HepG2 (cell line): ENCODE measurements around the gene NARF. TPM values are rescaled to one million over a fixed set of nuclear protein-coding genes. Genes with fewer than 3 reads are reported as not detected.
A peak's percentile ranks its signal among the peaks of the same experiment; 100 is the strongest.

ENCODE experiments used
- BORCS8-MEF2B ChIP-seq: sonication (generic); formaldehyde crosslinking; IDR thresholded peaks from 2 replicates; pipeline ENCODE4 v1.8.0; 2022; ENCODE audit warnings: mild to moderate bottlenecking, missing genetic modification reagents
- CBX1 ChIP-seq: IDR thresholded peaks from one replicate; pipeline ENCODE4 v1.6.1; 2016; ENCODE audit warnings: antibody characterized with exemption, low read depth
- IKZF1 ChIP-seq: fragments of 450-650 bp; IDR thresholded peaks from 2 replicates; pipeline ENCODE4 v1.7.1; 2016
- MED8 ChIP-seq: sonication (generic); formaldehyde crosslinking; IDR thresholded peaks from 2 replicates; pipeline ENCODE4 v1.8.1; 2023; ENCODE audit warnings: mild to moderate bottlenecking, missing genetic modification reagents; ENCODE audit not compliant: insufficient replicate concordance
- NFIC ChIP-seq: IDR thresholded peaks from 2 replicates; pipeline ENCODE4 v1.6.1; 2012; ENCODE audit warnings: mild to moderate bottlenecking, low read length, inconsistent platforms
- PREB ChIP-seq: sonication (generic); formaldehyde crosslinking; IDR thresholded peaks from 2 replicates; pipeline ENCODE4 v1.4.0; 2020; ENCODE audit warnings: missing genetic modification reagents
- SP5 ChIP-seq: IDR thresholded peaks from 2 replicates; pipeline ENCODE4 v1.6.1; 2016; ENCODE audit warnings: low read depth, borderline replicate concordance
- SRSF4 ChIP-seq: fragments of 200-400 bp; formaldehyde crosslinking; IDR thresholded peaks from one replicate; pipeline ENCODE4 v1.6.1; 2018; ENCODE audit warnings: mild to moderate bottlenecking, low read depth, low read length, moderate library complexity; ENCODE audit not compliant: poor library complexity, severe bottlenecking
- ZBTB42 ChIP-seq: sonication (generic); formaldehyde crosslinking; IDR thresholded peaks from 2 replicates; pipeline ENCODE4 v1.5.0; 2020; ENCODE audit warnings: mild to moderate bottlenecking, missing genetic modification reagents
- ZFY ChIP-seq: sonication (generic); formaldehyde crosslinking; IDR thresholded peaks from 2 replicates; pipeline ENCODE4 v1.4.0; 2020; ENCODE audit warnings: missing genetic modification reagents
- ZNF432 ChIP-seq: sonication (generic); formaldehyde crosslinking; IDR thresholded peaks from 2 replicates; pipeline ENCODE4 v1.5.0; 2020; ENCODE audit warnings: missing genetic modification reagents, mild to moderate bottlenecking, borderline replicate concordance
- ZNF530 ChIP-seq: sonication (generic); formaldehyde crosslinking; IDR thresholded peaks from 2 replicates; pipeline ENCODE4 v1.5.0; 2020; ENCODE audit warnings: low read depth, mild to moderate bottlenecking, missing genetic modification reagents
- ZNF549 ChIP-seq: sonication (generic); formaldehyde crosslinking; IDR thresholded peaks from 2 replicates; pipeline ENCODE4 v1.5.0; 2020; ENCODE audit warnings: missing genetic modification reagents
- ZNF576 ChIP-seq: sonication (generic); formaldehyde crosslinking; IDR thresholded peaks from 2 replicates; pipeline ENCODE4 v1.4.0; 2020; ENCODE audit warnings: mild to moderate bottlenecking, missing genetic modification reagents
- ZNF703 ChIP-seq: sonication (generic); formaldehyde crosslinking; IDR thresholded peaks from 2 replicates; pipeline ENCODE4 v1.5.1; 2020; ENCODE audit warnings: missing genetic modification reagents, mild to moderate bottlenecking, moderate library complexity, borderline replicate concordance
- ZNF746 ChIP-seq: sonication (generic); formaldehyde crosslinking; IDR thresholded peaks from 2 replicates; pipeline ENCODE4 v1.8.0; 2022; ENCODE audit warnings: mild to moderate bottlenecking, missing genetic modification reagents
- ZNF891 ChIP-seq: sonication (generic); formaldehyde crosslinking; IDR thresholded peaks from 2 replicates; pipeline ENCODE4 v1.5.0; 2020; ENCODE audit warnings: mild to moderate bottlenecking, missing genetic modification reagents
- polyA plus RNA-seq, 8 experiments: library from polyadenylated mRNA; depleted of rRNA in 3 of 8; stranded (reverse) in 7 of 8; unstranded in 1 of 8; fragments of >200 nt; fragmentation: Illumina TruSeq in 4 of 8; extraction: Trizol in 4 of 8; gene quantifications; 2 replicates each; pipeline versions ENCODE4 v1.2.1 to v1.2.3, GENCODE V29; 2011 to 2016; ENCODE audit warnings: low read depth in 4 of 8, missing spikeins in 1 of 8, mixed read lengths in 1 of 8; ENCODE audit not compliant: insufficient read depth in 1 of 8
- total RNA-seq, 5 experiments: library from RNA; depleted of rRNA; stranded (reverse); fragments of >200 nt; fragmentation: Illumina TruSeq; extraction: Trizol; gene quantifications; 2 replicates each; pipeline ENCODE4 v1.2.3, GENCODE V29; 2016; ENCODE audit warnings: low read depth in 1 of 5
- TF ChIP-seq, protein P1 (sequence below): IDR thresholded peaks from 2 replicates; pipeline ENCODE4 v1.6.1; 2016; ENCODE audit warnings: missing compliant biosample characterization, missing genetic modification reagents, borderline replicate concordance
- TF ChIP-seq, protein P2 (sequence below): sonication (generic); formaldehyde crosslinking; conservative IDR thresholded peaks from 2 replicates; pipeline ENCODE4 v1.4.0; 2020; ENCODE audit warnings: mild to moderate bottlenecking, missing genetic modification reagents, moderate library complexity

Gene NARF
- total and polyA plus RNA-seq, 2 of the 13 experiments (the other 11 are each of a cell fraction or from before 2014, with no cell fraction given): 61.1 to 144 TPM

GRCh38 chr17:82450357-82451106 lies 8.0 kb upstream of the NARF start, which contains the start of gene CYBC1 (continued):
- TF ChIP-seq ZBTB42: no peak
- peak; percentile 92 for TF ChIP-seq ZFY
- TF ChIP-seq ZNF432 (CRISPR knock-in tag): no peak
- TF ChIP-seq ZNF703 (CRISPR knock-in tag): no peak
- TF ChIP-seq ZNF746 (CRISPR knock-in tag): no peak
- no peak for TF ChIP-seq IKZF1
- no peak for TF ChIP-seq NFIC
- no peak for TF ChIP-seq CBX1
- TF ChIP-seq MED8 (CRISPR knock-in tag): peak; percentile 66
- peak; percentile 89 for TF ChIP-seq SP5
- TF ChIP-seq PREB (CRISPR knock-in tag): no peak
- TF ChIP-seq, protein P1, sequence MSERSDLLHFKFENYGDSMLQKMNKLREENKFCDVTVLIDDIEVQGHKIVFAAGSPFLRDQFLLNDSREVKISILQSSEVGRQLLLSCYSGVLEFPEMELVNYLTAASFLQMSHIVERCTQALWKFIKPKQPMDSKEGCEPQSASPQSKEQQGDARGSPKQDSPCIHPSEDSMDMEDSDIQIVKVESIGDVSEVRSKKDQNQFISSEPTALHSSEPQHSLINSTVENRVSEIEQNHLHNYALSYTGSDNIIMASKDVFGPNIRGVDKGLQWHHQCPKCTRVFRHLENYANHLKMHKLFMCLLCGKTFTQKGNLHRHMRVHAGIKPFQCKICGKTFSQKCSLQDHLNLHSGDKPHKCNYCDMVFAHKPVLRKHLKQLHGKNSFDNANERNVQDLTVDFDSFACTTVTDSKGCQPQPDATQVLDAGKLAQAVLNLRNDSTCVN (CRISPR knock-in tag): no peak
- no peak for TF ChIP-seq SRSF4
- TF ChIP-seq BORCS8-MEF2B (CRISPR knock-in tag): peak; percentile 96
- no peak for TF ChIP-seq ZNF549
- TF ChIP-seq ZNF576 (CRISPR knock-in tag): no peak
- TF ChIP-seq, protein P2, sequence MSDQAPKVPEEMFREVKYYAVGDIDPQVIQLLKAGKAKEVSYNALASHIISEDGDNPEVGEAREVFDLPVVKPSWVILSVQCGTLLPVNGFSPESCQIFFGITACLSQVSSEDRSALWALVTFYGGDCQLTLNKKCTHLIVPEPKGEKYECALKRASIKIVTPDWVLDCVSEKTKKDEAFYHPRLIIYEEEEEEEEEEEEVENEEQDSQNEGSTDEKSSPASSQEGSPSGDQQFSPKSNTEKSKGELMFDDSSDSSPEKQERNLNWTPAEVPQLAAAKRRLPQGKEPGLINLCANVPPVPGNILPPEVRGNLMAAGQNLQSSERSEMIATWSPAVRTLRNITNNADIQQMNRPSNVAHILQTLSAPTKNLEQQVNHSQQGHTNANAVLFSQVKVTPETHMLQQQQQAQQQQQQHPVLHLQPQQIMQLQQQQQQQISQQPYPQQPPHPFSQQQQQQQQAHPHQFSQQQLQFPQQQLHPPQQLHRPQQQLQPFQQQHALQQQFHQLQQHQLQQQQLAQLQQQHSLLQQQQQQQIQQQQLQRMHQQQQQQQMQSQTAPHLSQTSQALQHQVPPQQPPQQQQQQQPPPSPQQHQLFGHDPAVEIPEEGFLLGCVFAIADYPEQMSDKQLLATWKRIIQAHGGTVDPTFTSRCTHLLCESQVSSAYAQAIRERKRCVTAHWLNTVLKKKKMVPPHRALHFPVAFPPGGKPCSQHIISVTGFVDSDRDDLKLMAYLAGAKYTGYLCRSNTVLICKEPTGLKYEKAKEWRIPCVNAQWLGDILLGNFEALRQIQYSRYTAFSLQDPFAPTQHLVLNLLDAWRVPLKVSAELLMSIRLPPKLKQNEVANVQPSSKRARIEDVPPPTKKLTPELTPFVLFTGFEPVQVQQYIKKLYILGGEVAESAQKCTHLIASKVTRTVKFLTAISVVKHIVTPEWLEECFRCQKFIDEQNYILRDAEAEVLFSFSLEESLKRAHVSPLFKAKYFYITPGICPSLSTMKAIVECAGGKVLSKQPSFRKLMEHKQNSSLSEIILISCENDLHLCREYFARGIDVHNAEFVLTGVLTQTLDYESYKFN (CRISPR knock-in tag): peak; percentile 50; the same call in 1 of the 2 replicates
- TF ChIP-seq ZNF891 (CRISPR knock-in tag): peak; percentile 90
- TF ChIP-seq ZNF530 (CRISPR knock-in tag): no peak
